BE2C (cell line): ENCODE results near the gene GNG8.

Experiments
- DNase-seq: peaks from one replicate; pipeline ENCODE4 v3.0.0-alpha.2; 2020
- H3K27me3 ChIP-seq: fragments of 250-450 bp; sonication (Bioruptor Pico); 2 replicates; pipeline ENCODE4 v1.5.1; 2020; ENCODE audit warnings: mild to moderate bottlenecking
- H3K36me3 ChIP-seq: fragments of 250-450 bp; sonication (Bioruptor Pico); 2 replicates; pipeline ENCODE4 v1.5.1; 2020; ENCODE audit warnings: mild to moderate bottlenecking
- H3K4me1 ChIP-seq: fragments of 250-450 bp; sonication (Bioruptor Pico); 2 replicates; pipeline ENCODE4 v1.5.1; 2020
- H3K4me3 ChIP-seq: 2 replicates; pipeline ENCODE4 v1.5.1; 2011; ENCODE audit warnings: low read depth, low read length
- H3K9me3 ChIP-seq: fragments of 250-450 bp; sonication (Bioruptor Pico); 2 replicates; pipeline ENCODE4 v1.5.1; 2020
- CTCF ChIP-seq: IDR thresholded peaks from 2 replicates; pipeline ENCODE4 v1.5.1; 2012; ENCODE audit warnings: mild to moderate bottlenecking, low read depth, low read length

Gene GNG8

GRCh38 chr19:46586294-46586693 is 49.7 kb downstream of the GNG8 start:
- Histone ChIP-seq H3K9me3 (no peaks in the 10 kb centered on the region), H3K4me3 (no peak overlapping the region), H3K36me3 (no peaks in the 10 kb centered on the region), H3K27me3 (peaks cover 9% of the 10 kb centered on the region), H3K4me1 (no peaks in the 10 kb centered on the region)
- no peak for DNase-seq
- TF ChIP-seq CTCF: no peak

- Histone ChIP-seq H3K27me3 (peaks cover 9% of the 10 kb centered on the region), H3K4me1 (no peaks in the 10 kb centered on the region), H3K9me3 (no peaks in the 10 kb centered on the region), H3K36me3 (no peaks in the 10 kb centered on the region), H3K4me3 (no peak overlapping the region)
- no peak for TF ChIP-seq CTCF
- no peak for DNase-seq
Measured at GRCh38 chr19:46585539-46585938, 50.5 kb downstream of the GNG8 start.
